DND-41 (cell line): ENCODE measurements around the gene FASN.

Experiments used
- ATAC-seq: fragments of 200-7000 bp; cut with Tn5 transposase; 3 replicates; pipeline ENCODE4 v1.9.1; 2021; ENCODE audit warnings: low read depth; ENCODE audit not compliant: insufficient read depth
- DNase-seq: peaks from one replicate; pipeline ENCODE4 v3.0.0-alpha.2; 2020
- H2AFZ ChIP-seq: 2 replicates; pipeline ENCODE4 v1.6.0; 2012; ENCODE audit warnings: low read depth, low read length
- H3K27ac ChIP-seq: 2 replicates; pipeline ENCODE4 v1.5.1; 2012; ENCODE audit warnings: low read length, inconsistent platforms
- H3K27me3 ChIP-seq: fragments of 200-600 bp; sonication (generic); 2 replicates; pipeline ENCODE4 v1.6.0; 2012; ENCODE audit warnings: low read length, mild to moderate bottlenecking, inconsistent platforms; ENCODE audit not compliant: insufficient read depth, poor library complexity
- H3K36me3 ChIP-seq: 2 replicates; pipeline ENCODE4 v1.5.1; 2012; ENCODE audit warnings: low read length, inconsistent platforms; ENCODE audit not compliant: insufficient read depth
- H3K4me1 ChIP-seq: 2 replicates; pipeline ENCODE4 v1.5.1; 2012; ENCODE audit warnings: mild to moderate bottlenecking, low read length; ENCODE audit not compliant: insufficient read depth
- H3K4me2 ChIP-seq: 2 replicates; pipeline ENCODE4 v1.6.0; 2012; ENCODE audit warnings: mild to moderate bottlenecking, moderate library complexity, low read length, inconsistent platforms; ENCODE audit not compliant: insufficient read depth
- H3K4me3 ChIP-seq, 2 experiments: fragments of 200-600 bp in 1 of 2; shearing (Covaris generic) in 1 of 2; 2 replicates each; pipeline ENCODE4 v1.5.1; 2012 to 2016; ENCODE audit warnings: inconsistent platforms in 2 of 2, low read length in 2 of 2, mild to moderate bottlenecking in 2 of 2, low read depth in 1 of 2, moderate library complexity in 1 of 2
- H3K79me2 ChIP-seq: 2 replicates; pipeline ENCODE4 v1.6.0; 2012; ENCODE audit warnings: low read length, inconsistent platforms; ENCODE audit not compliant: insufficient read depth
- H3K9ac ChIP-seq: 2 replicates; pipeline ENCODE4 v1.6.0; 2012; ENCODE audit warnings: low read depth, mild to moderate bottlenecking, inconsistent platforms, low read length, moderate library complexity
- H3K9me3 ChIP-seq: 2 replicates; pipeline ENCODE4 v1.5.1; 2012; ENCODE audit warnings: low read length, moderate library complexity, mild to moderate bottlenecking, inconsistent platforms; ENCODE audit not compliant: insufficient read depth, severe bottlenecking
- H4K20me1 ChIP-seq: 2 replicates; pipeline ENCODE4 v1.6.0; 2012; ENCODE audit warnings: low read length; ENCODE audit not compliant: insufficient read depth
- EZH2 ChIP-seq: IDR thresholded peaks from 3 replicates; pipeline ENCODE4 v1.6.1; 2012; ENCODE audit warnings: borderline replicate concordance, low read depth, mild to moderate bottlenecking, moderate library complexity, low read length, inconsistent platforms; ENCODE audit not compliant: severe bottlenecking
- TF ChIP-seq, protein P1 (sequence below): IDR thresholded peaks from 2 replicates; pipeline ENCODE4 v1.5.1; 2012; ENCODE audit warnings: borderline replicate concordance, low read length, moderate library complexity, mild to moderate bottlenecking; ENCODE audit not compliant: poor library complexity, severe bottlenecking; ENCODE audit errors: extremely low read depth

Gene FASN

DNA sequence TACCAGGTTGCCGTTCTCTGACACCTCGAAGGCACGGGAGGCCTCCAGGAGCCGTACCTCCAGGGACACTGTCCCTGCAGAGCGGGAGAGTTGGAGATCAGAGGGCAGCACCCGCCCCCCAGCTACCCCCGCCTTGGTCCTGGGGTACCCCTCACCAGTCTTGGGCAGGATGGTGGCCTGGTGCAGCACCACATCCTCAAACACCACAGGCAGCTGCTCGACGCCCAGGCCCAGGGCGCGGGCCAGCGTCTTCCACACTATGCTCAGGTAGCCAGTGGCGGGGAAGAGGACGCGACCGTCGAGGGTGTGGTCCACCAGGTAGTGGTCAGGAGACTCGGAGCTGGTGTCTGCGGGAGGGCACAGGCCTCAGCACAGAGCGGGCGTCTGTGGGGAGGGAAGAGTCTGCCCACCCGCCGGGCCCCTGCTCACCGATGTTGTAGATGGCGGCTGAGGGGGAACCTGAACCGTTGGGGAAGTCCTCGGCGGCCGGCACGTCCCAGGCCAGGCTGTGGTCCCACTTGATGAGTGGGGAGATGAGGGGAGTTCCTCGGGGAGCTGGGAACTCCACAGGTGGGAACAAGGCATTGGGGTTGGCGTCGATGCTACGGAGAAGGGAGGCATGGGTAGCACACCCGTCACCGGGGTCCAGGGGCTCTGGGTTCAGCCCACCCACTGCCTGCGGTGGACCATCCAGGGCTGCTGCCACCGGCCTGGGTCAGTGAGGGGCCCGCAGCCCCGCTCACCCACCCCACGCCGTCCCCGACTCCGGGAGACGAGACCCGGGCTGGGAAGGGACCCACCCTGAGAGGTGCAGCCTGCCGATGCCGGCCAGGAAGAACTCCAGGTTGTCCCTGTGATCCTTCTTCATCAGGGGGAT, 9.8 kb downstream of the FASN start:
- DNase-seq (no peak), ATAC-seq (no peak)
- Histone ChIP-seq H3K4me3 (no peak overlapping the region), H3K9ac (no peak overlapping the region), H3K4me2 (no peak overlapping the region), H3K9me3 (no peaks in the 10 kb centered on the region), H4K20me1 (peaks cover 78% of the 10 kb centered on the region), H3K4me1 (no peaks in the 10 kb centered on the region), H3K27me3 (no peaks in the 10 kb centered on the region), H3K27ac (no peak overlapping the region), H3K36me3 (peaks cover 100% of the 10 kb centered on the region), H3K79me2 (peaks cover 23% of the 10 kb centered on the region), H2AFZ (no peak overlapping the region)
- TF ChIP-seq, protein P1, sequence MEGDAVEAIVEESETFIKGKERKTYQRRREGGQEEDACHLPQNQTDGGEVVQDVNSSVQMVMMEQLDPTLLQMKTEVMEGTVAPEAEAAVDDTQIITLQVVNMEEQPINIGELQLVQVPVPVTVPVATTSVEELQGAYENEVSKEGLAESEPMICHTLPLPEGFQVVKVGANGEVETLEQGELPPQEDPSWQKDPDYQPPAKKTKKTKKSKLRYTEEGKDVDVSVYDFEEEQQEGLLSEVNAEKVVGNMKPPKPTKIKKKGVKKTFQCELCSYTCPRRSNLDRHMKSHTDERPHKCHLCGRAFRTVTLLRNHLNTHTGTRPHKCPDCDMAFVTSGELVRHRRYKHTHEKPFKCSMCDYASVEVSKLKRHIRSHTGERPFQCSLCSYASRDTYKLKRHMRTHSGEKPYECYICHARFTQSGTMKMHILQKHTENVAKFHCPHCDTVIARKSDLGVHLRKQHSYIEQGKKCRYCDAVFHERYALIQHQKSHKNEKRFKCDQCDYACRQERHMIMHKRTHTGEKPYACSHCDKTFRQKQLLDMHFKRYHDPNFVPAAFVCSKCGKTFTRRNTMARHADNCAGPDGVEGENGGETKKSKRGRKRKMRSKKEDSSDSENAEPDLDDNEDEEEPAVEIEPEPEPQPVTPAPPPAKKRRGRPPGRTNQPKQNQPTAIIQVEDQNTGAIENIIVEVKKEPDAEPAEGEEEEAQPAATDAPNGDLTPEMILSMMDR, result no peak
- no peak for TF ChIP-seq EZH2

GRCh38 chr17:82086941-82087906, 10.8 kb downstream of the FASN start:
- Histone ChIP-seq H4K20me1 (peaks cover 82% of the 10 kb centered on the region), H3K4me1 (no peaks in the 10 kb centered on the region), H3K4me2 (no peak overlapping the region), H3K9me3 (no peaks in the 10 kb centered on the region), H3K27ac (no peak overlapping the region), H3K36me3 (peaks cover 100% of the 10 kb centered on the region), H2AFZ (no peak overlapping the region), H3K27me3 (no peaks in the 10 kb centered on the region), H3K79me2 (peaks cover 14% of the 10 kb centered on the region; the same call in 1 of the 2 replicates), H3K9ac (no peak overlapping the region), H3K4me3 (no peak overlapping the region)
- ATAC-seq (no peak), DNase-seq (no peak)
- TF ChIP-seq, protein P1, result no peak
- no peak for TF ChIP-seq EZH2

- ATAC-seq (no peak), DNase-seq (no peak)
- no peak overlapping the region for H3K27ac ChIP-seq
- H3K79me2 ChIP-seq, result peaks cover 8% of the 10 kb centered on the region; the same call in 1 of the 2 replicates
- peaks cover 81% of the 10 kb centered on the region for H4K20me1 ChIP-seq
- no peak overlapping the region for H3K4me2 ChIP-seq
- no peak overlapping the region for H3K9ac ChIP-seq
- peaks cover 98% of the 10 kb centered on the region for H3K36me3 ChIP-seq
- H3K9me3 ChIP-seq, result no peaks in the 10 kb centered on the region
- H3K4me3 ChIP-seq, result no peak overlapping the region
- TF ChIP-seq EZH2, result no peak
- TF ChIP-seq, protein P1, result no peak
- no peaks in the 10 kb centered on the region for H3K4me1 ChIP-seq
- no peak overlapping the region for H2AFZ ChIP-seq
- no peaks in the 10 kb centered on the region for H3K27me3 ChIP-seq
Measured at GRCh38 chr17:82085931-82086764, 11.9 kb downstream of the FASN start.
